Keratinocyte (primary cell): ENCODE data around the gene HGFAC.

Source experiments
- EZH2 ChIP-seq: IDR thresholded peaks from one replicate; pipeline ENCODE4 v1.6.1; 2012; ENCODE audit warnings: inconsistent platforms, mild to moderate bottlenecking, low read length, moderate library complexity
- TF ChIP-seq, protein P1 (sequence below), 3 experiments: IDR thresholded peaks in 1 of 3; conservative IDR thresholded peaks in 1 of 3; optimal IDR thresholded peaks in 1 of 3; 2 replicates in 2 of 3; 3 replicates in 1 of 3; pipeline versions ENCODE3 to v1.5.1; 2011; ENCODE audit warnings: low read length in 3 of 3, mild to moderate bottlenecking in 3 of 3, moderate library complexity in 2 of 3, control low read depth in 1 of 3, inconsistent platforms in 1 of 3; ENCODE audit not compliant: insufficient read depth in 2 of 3; ENCODE audit errors: extremely low read depth in 1 of 3

DNA sequence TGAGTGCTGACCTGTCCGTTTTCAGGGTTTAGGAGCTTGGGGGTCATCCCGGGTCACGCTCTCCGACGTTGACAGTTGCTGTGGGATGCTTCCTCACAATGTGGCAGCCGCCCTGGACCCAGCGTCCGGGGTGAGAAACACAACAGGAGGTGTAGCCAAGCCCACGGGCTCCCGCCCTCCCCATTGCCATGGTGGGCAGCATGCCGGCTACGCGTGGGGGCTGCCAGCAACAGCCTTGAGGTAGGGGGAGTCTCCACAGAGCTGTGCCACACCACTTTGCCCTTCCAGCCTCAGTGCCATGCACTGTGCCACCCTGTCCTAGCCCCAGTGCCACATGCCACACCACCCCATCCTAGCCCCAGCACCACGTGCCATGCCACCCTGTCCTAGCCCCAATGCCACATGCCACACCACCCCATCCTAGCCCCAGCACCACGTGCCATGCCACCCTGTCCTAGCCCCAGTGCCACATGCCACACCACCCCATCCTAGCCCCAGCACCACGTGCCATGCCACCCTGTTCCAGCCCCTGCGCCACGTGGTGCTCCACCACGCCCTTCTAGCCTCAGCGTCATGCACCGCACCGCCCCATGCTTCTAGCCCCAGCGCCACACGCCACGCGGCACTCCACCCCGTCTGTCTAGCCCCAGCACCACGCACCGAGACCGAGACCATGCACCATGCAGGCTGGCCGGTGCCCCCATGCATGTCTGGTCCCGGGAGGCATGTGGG, 8.5 kb upstream of the HGFAC start:
- no peak for TF ChIP-seq EZH2
- TF ChIP-seq, protein P1, sequence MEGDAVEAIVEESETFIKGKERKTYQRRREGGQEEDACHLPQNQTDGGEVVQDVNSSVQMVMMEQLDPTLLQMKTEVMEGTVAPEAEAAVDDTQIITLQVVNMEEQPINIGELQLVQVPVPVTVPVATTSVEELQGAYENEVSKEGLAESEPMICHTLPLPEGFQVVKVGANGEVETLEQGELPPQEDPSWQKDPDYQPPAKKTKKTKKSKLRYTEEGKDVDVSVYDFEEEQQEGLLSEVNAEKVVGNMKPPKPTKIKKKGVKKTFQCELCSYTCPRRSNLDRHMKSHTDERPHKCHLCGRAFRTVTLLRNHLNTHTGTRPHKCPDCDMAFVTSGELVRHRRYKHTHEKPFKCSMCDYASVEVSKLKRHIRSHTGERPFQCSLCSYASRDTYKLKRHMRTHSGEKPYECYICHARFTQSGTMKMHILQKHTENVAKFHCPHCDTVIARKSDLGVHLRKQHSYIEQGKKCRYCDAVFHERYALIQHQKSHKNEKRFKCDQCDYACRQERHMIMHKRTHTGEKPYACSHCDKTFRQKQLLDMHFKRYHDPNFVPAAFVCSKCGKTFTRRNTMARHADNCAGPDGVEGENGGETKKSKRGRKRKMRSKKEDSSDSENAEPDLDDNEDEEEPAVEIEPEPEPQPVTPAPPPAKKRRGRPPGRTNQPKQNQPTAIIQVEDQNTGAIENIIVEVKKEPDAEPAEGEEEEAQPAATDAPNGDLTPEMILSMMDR (optimal IDR thresholded peaks at IDR 0.05 in 1 of 3, IDR thresholded peaks at IDR 0.05 in 1 of 3, conservative IDR thresholded peaks at IDR 0.05 in 1 of 3; ENCODE audit: extremely low read depth in 1 of 3, insufficient read depth in 2 of 3, low read length in 3 of 3), result no peak
